GM11168 (cell line): ENCODE results near the gene PLCG2.

ENCODE experiments used
- in situ Hi-C: fragments of 300-500 bp; cut with MboI; formaldehyde crosslinking; loops from one replicate; pipeline ENCODE4 v1.12.0; 2022; ENCODE audit warnings: low sequenced_read_pairs; ENCODE audit not compliant: unreplicated experiment

Gene PLCG2

DNA sequence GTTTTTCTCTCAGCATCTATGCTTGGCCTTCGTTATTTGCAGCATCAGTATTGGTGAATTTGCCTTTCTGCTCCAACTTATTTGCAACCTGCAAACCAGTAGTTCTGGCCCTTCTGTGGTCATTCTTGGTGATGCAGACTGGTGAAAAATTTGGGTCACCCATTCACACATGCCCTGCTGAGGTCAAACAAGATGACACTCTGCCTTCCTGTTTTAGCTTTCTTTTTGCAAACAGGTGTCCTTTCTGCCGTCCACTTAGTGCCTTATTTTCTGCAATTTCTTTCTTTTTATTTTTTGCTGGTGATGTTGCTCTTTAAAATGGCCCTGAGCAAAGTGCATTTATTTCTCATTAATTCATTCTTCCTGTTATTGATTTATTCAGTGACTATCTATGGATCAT, 31.3 kb downstream of the PLCG2 start:
- in situ Hi-C loops = no loop called here

DNA sequence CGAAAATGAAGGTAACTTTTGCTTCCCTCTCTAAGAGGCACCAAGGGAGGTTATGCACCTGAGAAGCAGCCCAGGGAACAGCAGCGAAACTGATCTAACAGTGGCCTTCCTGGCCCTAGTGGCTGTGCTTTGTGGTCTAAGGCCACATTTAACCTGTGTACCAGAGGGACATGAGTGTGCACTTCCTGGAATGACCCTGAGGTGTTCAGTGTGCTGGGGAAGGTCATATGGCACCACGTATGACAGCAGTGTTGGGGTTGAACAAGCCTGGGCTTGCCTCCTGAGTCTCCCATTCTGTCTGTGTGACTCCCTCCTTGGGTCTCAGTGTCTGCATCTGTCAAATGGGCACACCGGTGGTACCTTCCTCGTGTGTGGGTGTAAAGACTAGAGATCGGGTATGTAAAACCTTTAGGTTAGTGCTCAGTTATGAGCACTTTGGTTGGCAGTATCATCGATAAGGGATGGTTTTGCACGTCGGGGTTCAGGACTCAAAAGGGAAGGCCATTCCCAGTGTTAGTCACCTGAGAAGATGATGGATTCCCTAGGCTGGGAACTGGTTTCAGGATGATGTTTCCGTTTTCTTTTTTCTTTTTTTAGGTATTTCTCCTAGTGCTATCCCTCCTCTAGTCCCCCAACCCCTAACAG, 31.9 kb downstream of the PLCG2 start:
- in situ Hi-C loops = no loop called here

DNA sequence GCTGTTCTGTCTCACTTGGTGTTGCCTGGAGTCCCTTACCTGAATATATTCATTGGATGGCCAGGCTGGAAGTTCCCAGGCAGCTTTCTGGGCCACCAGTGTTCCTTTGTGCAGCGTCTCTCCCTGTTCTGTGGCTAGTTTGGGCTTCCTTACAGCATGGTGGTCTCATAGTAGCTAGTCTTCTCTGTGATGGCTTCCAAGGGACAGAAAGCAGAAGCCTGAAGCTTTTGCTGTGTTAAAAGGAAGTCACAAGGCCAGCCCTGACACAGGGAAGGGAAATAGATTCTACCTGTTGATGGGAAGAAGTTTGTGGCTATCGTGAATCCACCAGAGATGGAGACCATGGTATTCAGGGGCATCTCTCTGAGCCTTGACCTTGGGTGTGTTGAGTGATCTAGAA, 34.6 kb downstream of the PLCG2 start:
- in situ Hi-C loops = no loop called here

DNA sequence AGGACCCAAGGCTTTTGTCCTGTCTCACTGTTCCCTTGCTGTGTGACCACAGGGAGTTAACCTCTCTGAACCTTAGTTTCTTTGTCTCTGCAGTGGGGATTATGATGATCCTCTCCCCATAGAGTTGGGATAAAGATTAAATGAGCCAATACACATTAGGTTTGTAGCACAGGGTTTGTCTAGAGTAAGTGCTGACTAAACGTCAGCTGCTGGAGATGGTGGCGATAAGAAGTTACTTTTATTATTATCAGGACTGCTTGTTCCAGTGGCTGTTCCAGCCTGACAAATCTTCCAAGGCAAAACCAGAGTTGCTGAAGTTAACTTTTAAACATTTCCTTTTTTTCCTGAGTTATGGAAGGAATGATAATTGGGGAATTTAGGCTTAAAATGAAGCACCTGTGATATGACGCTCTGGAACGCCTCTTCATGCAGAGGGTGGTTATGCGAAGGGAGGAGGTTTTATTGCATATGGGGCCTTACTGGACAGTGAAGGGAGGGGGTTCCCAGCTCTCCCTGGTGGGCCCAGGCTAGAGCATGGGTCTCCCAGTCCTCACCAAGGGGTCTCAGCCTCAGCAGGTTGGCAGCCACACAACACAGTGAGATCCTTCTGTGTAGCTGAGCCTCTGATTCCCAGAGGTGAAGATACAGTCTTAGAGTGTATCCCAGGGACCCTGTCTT, 35.8 kb downstream of the PLCG2 start:
- in situ Hi-C loops = no loop called here

DNA sequence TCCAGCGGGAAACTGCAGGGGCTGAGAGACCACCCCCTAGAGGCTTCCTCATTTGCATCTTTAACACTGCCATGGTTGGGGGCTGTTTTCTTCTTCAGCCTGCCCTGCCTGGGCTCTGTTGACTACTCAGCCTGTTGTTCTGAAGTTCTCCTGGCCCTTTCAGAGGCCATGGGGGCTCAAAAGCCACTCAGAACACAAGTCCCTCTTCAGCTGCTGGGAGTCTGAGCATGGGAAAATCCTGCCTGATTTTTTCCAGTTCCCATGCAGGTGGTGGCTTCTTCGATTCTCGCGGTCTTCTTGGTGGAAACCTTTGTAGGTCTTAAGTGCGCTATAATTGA, 36.3 kb downstream of the PLCG2 start:
- in situ Hi-C loops = no loop called here

DNA sequence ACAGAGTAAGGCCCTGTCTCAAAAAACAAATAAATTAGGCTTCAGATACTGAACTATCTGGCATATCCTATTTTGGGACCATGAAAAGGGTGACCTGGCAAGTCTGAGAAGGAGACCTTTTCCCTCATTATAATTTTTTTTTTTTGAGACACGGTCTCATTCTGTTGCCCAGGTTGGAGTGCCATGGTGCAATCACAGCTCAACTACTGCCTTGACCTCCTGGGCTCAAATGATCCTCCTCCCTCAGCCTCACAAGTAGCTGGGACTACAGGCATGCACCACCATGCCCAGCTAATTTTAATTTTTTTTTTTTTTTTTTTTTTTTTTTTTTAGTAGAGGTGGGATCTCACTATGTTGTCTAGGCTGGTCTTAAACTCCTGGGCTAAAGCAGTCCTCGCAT, 37.3 kb downstream of the PLCG2 start:
- in situ Hi-C loops = no loop called here

DNA sequence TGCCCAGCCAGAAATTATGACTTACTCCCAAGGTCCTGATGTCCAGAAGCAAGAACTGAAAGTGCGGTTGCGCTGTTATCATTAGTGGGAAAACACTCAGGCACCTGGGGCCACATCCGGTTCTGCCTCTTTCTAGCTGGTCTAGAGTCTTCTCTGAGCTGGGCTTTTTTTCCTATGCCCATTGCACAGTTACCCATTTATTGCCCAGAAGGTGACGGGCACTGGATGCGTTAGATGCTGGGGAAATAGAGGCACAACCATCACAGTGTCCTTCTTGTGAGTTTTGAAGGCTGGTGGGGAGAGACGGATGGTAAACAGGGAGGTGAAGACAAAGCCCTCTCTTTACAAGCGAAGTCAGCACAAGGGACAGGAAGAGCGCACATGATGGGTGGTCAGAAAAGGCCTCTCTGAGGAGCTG, 37.7 kb downstream of the PLCG2 start:
- in situ Hi-C loops = no loop called here

DNA sequence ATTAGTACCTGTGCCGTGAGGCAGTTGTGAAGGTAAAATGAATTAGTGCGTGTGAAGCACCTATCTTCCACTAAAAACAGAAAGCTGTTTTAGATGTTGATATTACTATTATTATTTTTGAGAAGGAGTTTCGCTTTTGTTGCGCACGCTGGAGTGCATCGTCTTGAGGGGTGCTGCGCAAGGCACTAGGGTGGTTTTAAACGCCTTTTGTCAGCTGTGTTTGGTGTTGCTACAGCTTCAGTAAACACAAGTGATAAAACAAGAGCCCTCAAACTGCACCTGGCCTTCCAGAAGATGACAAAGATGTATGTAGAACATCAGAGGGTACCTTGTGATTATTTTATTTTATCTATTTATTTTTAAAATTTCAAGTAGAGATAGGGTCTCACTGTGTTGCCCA, 38.2 kb downstream of the PLCG2 start:
- in situ Hi-C loops = no loop called here

DNA sequence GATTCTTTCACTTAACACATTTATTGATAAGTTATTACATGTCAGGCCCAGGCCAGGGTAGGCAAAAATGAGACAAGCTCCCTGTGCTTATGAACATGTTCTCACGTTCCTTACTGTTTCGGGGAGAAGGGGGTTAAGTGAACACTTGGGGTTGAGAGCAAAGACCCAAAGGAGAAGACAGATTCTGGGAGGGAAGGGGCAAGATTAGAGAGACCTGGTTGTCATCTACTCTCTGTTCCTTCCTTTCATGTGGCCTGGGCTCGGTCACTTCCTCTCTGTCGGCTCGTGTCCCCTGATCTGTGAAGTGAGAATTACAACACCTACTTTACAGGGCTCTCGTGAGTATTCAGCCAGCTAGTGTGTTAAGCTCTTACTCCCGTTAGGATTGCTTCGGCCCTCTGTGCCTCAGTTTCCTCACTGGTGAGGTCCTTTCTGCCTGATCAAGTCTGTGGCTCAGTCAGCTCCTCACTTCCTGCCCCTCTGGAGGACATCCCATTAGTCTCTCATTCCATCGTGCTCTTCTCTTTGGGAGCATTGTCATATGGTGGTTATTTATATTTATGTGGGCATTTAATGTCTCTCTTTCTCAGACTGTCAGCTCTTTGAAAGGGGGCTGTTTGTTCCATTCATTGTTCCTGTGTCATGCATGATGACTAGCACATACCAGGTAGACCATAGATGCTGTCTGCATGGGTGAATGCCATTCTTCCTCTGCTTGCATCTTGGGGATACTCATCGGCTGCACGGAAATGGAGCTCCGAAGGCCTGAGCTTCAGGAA, 38.9 kb downstream of the PLCG2 start:
- in situ Hi-C loops = no loop called here

DNA sequence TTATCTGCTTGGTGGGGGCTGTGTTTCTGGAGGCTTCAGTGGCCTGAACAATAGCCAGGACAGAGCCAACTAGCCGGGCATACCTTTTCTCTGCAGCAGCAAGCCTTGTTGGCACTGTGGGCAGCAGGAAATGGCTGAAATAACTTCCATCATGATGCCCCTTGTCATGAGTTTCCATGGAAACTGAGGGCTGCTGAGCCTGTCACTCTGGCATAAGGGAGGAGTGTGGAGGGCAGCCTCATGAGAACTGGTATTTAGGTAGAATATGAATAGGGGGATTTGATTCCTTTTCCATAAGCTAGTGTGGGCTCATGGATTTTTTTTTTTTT, 39.4 kb downstream of the PLCG2 start:
- in situ Hi-C loops = no loop called here

DNA sequence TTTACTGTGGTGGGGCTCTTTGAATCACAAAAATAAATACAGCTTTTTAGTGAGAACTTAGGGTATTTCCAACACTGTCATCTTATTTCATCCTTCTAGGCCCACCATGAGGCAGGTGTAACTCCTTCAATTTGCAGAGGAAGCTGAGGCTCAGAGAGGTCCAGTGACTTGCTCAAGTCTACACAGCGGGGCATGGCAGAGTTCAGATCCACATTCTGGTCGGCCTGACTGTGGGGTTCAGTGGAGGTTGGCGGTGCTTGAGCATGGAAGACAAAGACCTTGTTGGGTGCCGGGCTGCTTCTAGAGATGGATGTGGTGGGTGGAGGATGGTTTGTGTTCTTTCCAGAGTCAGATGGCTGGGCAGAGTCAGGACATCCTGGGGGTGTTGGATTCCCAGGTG, 39.8 kb downstream of the PLCG2 start:
- in situ Hi-C loops = no loop called here

DNA sequence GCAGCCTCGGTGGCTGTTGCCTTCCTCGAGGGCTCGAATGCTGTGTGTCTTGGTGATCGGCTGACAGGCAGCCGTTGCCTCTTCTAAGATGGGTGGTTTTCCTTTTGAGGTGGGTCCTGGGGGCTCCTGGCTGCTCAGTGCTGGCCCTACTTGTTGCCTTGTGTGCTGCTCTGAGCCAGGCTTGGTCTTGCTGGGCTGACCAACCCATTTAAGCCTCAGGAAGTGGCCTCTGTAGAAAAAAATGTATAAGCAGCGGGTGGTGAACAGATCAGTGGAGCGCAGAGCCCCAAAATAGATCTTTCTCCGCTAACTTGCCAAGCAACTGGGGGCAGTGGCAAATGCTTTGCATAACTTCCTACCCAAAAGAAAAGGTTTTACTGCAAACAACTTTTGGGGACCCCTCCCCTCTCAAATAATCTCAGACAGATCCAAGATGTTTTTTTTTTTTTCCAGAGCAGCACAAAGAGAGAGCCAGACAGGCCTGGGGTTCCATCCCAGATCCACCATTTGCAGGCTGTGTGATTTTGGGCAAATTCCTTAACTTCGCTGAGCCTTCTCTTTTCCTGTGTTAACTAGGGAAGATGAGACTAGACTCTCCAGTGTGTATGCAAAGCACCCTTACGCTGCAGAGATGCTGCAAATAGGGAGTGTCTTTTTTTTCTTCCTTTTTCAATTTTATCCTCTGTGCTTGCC, 42.5 kb downstream of the PLCG2 start:
- in situ Hi-C loops = no loop called here

DNA sequence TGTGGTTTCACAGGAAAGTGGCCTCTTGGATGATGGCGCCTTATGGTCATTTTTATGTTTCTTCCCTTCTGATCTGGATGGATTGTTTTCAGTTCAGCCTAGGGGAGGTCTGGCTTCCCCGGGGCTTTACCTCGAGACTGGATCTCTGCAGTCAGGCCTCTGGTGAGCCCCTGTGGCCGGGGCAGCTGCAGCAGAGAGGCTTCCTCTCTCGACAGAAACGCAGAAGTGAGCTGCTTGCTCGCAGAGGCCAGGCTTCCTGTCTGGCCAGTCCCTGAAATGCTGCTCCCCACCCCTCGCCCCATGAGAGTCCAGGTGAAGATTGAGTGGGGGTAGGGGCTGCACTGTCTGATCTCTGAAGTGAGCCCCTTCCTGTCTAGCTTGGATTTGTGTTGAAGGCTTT, 44.0 kb downstream of the PLCG2 start:
- in situ Hi-C loops = no loop called here

DNA sequence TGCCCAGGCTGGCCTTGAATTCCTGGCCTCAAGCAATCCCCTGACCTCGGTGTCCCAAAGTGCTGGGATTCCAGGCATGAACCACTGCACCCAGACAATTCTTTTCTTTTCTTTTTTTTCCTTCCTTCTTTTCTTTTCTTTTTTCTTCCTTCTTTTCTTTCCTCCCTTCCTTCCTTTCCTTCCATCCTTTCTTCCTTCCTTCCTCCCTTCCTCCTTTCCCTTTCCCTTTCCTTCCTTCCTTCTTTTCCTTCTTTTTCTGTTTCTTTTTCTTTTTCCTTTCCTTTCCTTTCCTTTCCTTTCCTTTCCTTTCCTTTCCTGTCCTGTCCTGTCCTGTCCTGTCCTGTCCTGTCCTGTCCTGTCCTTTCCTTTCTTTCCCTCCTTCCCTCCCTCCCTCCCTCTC, 44.6 kb downstream of the PLCG2 start:
- in situ Hi-C loops = no loop called here

DNA sequence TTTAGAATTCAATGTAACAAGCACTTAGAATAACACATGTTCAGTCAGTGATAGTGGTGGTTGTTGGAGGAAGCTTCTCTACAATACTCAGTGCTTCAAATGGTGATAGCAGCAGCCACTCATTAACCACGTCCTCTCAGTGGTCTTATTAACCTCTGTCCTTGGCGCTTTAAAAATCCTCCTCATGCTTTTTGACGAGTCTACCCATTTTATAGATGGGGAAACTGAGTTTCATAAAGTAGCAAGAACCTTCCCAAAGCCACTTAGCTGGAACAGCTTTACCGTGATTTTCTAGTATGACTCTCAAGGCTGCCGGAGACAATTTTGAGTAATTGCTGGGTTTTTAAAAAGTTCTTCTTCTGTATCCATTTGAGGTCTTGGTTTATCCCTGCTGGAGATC, 47.4 kb downstream of the PLCG2 start:
- in situ Hi-C loops = no loop called here

DNA sequence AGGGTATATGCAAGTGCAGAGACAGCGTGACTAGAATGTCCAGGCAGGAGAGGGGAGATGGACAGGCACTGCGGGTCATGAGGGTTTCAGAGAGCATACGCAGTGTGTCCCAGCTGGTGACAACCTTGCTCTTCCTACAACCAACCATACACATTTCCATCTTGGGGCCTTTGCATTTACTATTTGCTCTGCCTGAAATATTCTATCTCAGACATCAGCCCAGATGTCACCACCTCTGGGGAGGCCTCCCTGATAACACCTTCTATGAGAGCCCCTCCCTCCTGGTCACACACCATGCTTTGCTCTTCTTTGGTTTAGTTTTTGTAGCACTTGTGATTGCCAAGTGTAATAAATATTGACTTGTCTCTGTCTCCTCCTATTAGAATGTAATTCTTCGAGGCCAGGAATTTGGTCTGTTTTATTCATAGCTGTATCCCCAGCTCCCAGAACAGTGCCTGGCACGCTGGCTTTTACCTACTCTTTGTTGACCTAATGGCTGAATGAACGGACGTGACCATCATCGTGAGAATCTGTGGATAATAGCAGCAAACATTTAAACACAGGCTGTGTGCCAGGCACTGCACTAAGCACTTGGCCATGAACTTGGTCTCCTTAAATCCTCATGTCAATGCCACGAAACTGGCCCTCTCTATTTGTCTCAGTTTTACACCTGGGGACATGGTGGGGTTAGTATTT, 51.9 kb downstream of the PLCG2 start:
- in situ Hi-C loops = no loop called here

DNA sequence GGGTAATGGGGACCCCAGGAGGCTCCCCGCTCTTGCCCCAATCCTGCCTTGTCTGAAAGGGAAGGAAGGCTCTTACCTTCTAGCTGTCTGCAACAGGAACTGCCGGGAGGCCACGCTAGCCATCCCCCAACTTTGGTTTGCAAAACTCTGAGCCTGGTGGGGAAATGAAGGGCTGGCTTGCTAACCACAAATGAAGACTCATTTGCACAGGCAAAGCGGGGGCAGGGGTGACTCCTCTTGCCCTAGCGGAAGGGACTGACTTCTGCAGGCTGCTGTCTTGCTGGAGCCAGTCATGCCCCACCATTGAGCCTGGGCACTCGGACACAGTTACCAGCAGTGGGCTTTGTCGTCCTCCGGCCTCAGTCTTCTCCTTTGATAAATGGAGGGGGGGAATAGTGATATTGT, 52.6 kb downstream of the PLCG2 start:
- in situ Hi-C loops = no loop called here

DNA sequence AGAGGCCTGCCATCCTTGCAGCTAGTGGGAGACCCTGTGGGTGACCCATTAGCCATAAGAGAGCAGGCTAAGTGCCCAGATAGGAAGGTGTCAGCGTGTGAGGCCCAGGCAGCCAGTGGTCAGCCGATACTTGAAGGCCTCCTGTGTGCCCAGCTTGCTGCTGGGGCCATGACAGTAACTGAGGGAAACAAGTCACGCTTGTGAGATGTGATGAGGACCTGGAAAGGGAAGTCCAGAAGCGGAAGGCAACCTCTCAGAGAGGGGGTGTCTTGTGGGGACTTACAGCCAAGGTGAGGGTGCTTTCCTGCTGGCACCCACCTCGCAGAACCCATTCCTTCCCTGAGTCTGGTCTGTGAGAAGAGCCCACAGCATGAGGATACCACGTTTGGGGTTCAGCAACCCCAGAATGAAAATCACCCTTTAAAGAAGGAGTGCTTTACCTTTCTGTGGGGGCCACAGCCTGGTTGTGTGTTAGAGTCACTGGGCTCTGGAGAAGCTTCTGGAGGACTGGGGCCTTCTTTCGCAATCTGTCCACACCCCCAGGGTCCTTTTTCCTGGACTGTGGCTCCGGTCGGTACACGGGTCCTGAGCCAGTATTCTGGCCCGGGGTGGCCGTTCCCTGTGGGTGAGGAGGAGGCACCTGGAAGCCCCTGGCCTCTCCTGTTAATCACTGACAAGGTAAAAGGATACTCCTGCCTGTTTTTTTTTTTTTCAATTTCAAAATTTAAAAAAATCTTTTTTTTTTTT, 53.9 kb downstream of the PLCG2 start:
- in situ Hi-C loops = no loop called here

DNA sequence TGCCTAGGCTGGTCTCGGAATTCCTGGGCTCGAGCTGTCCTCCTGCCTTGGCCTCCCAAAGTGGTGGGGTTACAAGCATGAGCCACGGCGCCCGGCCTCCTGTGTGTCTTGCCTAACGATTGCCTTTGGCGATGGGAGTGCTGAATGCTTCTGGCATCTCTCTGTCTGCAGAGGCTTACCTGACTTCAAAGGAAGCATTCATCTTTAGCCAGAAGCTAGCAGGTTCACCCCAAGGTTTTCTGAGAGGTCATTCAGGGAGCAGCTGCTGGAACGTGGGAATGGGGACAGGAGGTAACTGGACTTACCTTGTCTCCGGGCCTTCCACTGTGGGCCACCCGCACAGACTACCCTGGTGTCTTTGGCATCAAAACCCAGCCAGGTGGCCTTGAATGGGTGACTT, 54.7 kb downstream of the PLCG2 start:
- in situ Hi-C loops = no loop called here

DNA sequence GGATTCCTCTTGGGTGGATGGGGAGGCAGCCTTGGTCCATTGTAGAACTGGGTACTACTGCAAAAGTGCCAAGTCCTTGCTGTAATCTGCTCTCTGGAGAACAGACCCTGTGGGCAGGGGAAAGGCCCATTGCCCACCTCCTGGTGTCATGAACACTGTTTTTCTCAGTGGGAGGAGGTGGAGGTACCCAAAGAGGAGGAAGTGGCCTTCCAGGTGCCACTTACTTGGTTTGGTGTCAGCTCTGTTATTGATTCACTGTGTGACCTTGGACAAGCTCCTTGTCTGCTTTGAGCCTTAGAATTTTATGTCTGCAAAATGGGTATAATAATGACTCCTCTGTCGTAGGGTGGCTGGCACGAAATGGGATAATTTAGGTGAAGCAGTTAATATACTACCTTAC, 55.8 kb downstream of the PLCG2 start:
- in situ Hi-C loops = no loop called here
